PC-9 (cell line): ENCODE measurements around the gene KMT5C. TPM values are rescaled to one million over a fixed set of nuclear protein-coding genes. Genes with fewer than 3 reads are reported as not detected.

Experiments used
- BruUV-seq: library from RNA; stranded (reverse); fragments of 400-500 nt; replicated peaks from 2 replicates; lab custom pipeline; 2021; lab: Mats Ljungman, UMichigan
- CTCF ChIA-PET: fragments of 300-600 bp; sonication (Branson Sonifier 250); formaldehyde crosslinking; loops from one replicate; lab custom pipeline; 2022; ENCODE audit warnings: antibody characterized with exemption; lab: Charles Lee
- POLR2A ChIA-PET: fragments of 300-600 bp; sonication (Branson Sonifier 250); formaldehyde crosslinking; loops from one replicate; lab custom pipeline; 2022; ENCODE audit warnings: antibody characterized with exemption; ENCODE audit not compliant: unreplicated experiment; lab: Charles Lee
- DNase-seq, 2 experiments: peaks; one replicate each; pipeline versions ENCODE4 v3.0.0 to v3.0.0-alpha.2; 2015 to 2022; ENCODE audit warnings: mixed read lengths in 1 of 2
- H2AFZ ChIP-seq: fragments of 200-600 bp; sonication (generic); 2 replicates; pipeline ENCODE4 v1.8.1; 2017; ENCODE audit warnings: antibody characterized with exemption
- H3F3A ChIP-seq: fragments of 200-600 bp; sonication (generic); 2 replicates; pipeline ENCODE4 v1.8.1; 2017; ENCODE audit warnings: antibody characterized with exemption, mild to moderate bottlenecking, low read depth; ENCODE audit not compliant: insufficient read depth
- H3K27ac ChIP-seq: fragments of 200-600 bp; sonication (generic); 2 replicates; pipeline ENCODE4 v1.6.1; 2016; ENCODE audit warnings: mixed run types
- H3K27me3 ChIP-seq: fragments of 200-600 bp; sonication (generic); 2 replicates; pipeline ENCODE4 v1.6.1; 2016; ENCODE audit warnings: low read depth, mixed run types; ENCODE audit not compliant: insufficient read depth
- H3K36me3 ChIP-seq: fragments of 200-600 bp; sonication (generic); 2 replicates; pipeline ENCODE4 v1.6.1; 2016; ENCODE audit warnings: low read depth, mixed run types
- H3K4me1 ChIP-seq: fragments of 200-600 bp; sonication (generic); replicated peaks from 2 replicates; pipeline ENCODE4 v1.6.1; 2016; ENCODE audit warnings: mixed run types; ENCODE audit not compliant: insufficient read depth
- H3K4me2 ChIP-seq: fragments of 200-600 bp; sonication (generic); 2 replicates; pipeline ENCODE4 v1.6.1; 2017; ENCODE audit warnings: mixed run types
- H3K4me3 ChIP-seq: fragments of 200-600 bp; sonication (generic); 2 replicates; pipeline ENCODE4 v1.6.1; 2016; ENCODE audit warnings: mixed run types
- H3K79me2 ChIP-seq: fragments of 200-600 bp; sonication (generic); 2 replicates; pipeline ENCODE4 v1.6.1; 2017; ENCODE audit warnings: low read depth, mixed run types
- H3K9me2 ChIP-seq: fragments of 200-600 bp; sonication (generic); 2 replicates; pipeline ENCODE4 v1.8.1; 2017; ENCODE audit warnings: mild to moderate bottlenecking; ENCODE audit not compliant: insufficient read depth
- H3K9me3 ChIP-seq: fragments of 200-600 bp; sonication (generic); 2 replicates; pipeline ENCODE4 v1.8.1; 2016; ENCODE audit warnings: low read depth; ENCODE audit not compliant: insufficient read depth
- H4K20me1 ChIP-seq: fragments of 200-600 bp; sonication (generic); 2 replicates; pipeline ENCODE4 v1.8.1; 2017; ENCODE audit not compliant: insufficient read depth
- CTCF ChIP-seq: fragments of 200-600 bp; sonication (generic); conservative IDR thresholded peaks from 2 replicates; pipeline ENCODE4 v1.6.1; 2017; ENCODE audit warnings: mixed run types, antibody characterized with exemption, mild to moderate bottlenecking, moderate library complexity
- EZH2 ChIP-seq: fragments of 200-600 bp; sonication (generic); IDR thresholded peaks from 2 replicates; pipeline ENCODE4 v1.8.0; 2017; ENCODE audit warnings: antibody characterized with exemption, low read depth
- intact Hi-C: fragments of 100-400 bp; cut with micrococcal nuclease; formaldehyde crosslinking; loops from one replicate; pipeline ENCODE4 v1.10.0; 2022; ENCODE audit not compliant: unreplicated experiment
- total RNA-seq: library from RNA; stranded (reverse); gene quantifications from 2 replicates; pipeline ENCODE4 v1.2.3, GENCODE V29; 2021

KMT5C gene
- total RNA-seq, 1 experiment from 2014 or later, result 71.6 TPM

GRCh38 chr19:55300886-55301458 lies 38.7 kb upstream of the KMT5C start:
- Histone ChIP-seq H3K4me1 (0 out of 2 replicates have a peak, but pooled peaks cover 4% of the 10 kb centered on the region), H3K4me2 (peak overlapping the region; percentile 89), H3K27me3 (no peaks in the 10 kb centered on the region), H3K79me2 (no peaks in the 10 kb centered on the region), H3K4me3 (peak overlapping the region; percentile 55; the same call in 1 of the 2 replicates), H3K9me3 (no peaks in the 10 kb centered on the region), H3K9me2 (no peaks in the 10 kb centered on the region), H3K36me3 (no peaks in the 10 kb centered on the region), H4K20me1 (no peaks in the 10 kb centered on the region), H3F3A (peaks cover 10% of the 10 kb centered on the region; the same call in 1 of the 2 replicates), H2AFZ (no peak overlapping the region), H3K27ac (no peak overlapping the region)
- no TSS peak for BruUV-seq
- TF ChIP-seq CTCF (no peak), EZH2 (no peak)
- CTCF ChIA-PET, result interaction anchor here (0.5 to 1.4 kb wide), 15 partner anchors 9 to 203 kb away, joined by 3 to 12 read pairs (median 4); partner anchors contain the start of genes HSPBP1, KMT5C and TMEM238
- POLR2A ChIA-PET, result interaction anchor here (0.6 to 1.0 kb wide), 2 partner anchors 43 to 83 kb away, joined by 3 to 5 read pairs; partner anchors contain the start of gene TMEM238
- DNase-seq, result no peak
- intact Hi-C loops, result loop anchor here (1.0 kb wide), 2 partner anchors 38 to 84 kb away; partner anchors contain the start of genes KMT5C and RPL28

DNA sequence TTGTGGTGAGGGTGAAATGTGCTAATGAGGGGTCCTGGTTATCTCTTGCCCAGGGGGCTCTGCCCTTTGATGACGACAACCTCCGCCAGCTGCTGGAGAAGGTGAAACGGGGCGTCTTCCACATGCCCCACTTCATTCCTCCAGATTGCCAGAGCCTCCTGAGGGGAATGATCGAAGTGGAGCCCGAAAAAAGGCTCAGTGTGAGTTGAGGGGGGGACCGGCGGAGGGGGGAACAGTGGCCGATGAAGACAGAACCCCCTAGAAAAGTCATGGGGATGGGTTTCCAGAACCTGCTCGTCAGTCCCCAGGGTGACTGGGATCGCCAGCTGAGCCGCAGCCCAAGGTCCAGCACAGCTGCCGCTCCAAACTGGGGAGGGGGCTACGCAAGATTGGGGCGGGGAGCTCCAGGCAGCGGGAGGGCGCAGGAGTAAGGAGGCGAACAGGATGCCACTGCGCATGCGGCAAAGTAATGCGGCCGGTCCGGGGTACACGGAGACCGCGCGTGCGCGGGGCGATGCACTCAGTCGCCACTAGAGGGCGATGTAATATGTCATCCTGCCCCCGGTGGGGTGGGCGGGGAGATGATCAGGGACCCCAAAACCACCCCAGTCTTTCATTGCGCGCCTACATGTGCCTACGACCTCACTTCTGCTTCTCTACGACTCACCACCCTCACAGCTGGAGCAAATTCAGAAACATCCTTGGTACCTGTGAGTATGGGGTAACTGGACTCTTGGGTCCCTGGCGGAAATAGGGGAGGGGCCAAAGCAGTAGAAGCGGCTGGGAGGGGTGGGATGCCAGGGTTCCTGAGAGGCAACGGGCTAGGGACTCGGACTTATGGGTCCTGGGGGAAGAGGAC lies 38.0 kb upstream of the KMT5C start:
- Histone ChIP-seq H4K20me1 (no peaks in the 10 kb centered on the region), H3K4me3 (peak overlapping the region; percentile 55), H3K36me3 (no peaks in the 10 kb centered on the region), H3K27ac (no peak overlapping the region), H2AFZ (peak overlapping the region; percentile 87), H3K79me2 (no peaks in the 10 kb centered on the region), H3K4me2 (peak overlapping the region; percentile 89), H3K9me2 (no peaks in the 10 kb centered on the region), H3K4me1 (0 out of 2 replicates have a peak, but pooled peaks cover 4% of the 10 kb centered on the region), H3K27me3 (no peaks in the 10 kb centered on the region), H3K9me3 (no peaks in the 10 kb centered on the region), H3F3A (peaks cover 10% of the 10 kb centered on the region; the same call in 1 of the 2 replicates)
- TF ChIP-seq CTCF (peak; percentile 100), EZH2 (no peak)
- DNase-seq, result peak; percentile 49 to 94
- ChIA-PET POLR2A (interaction anchor here (0.5 to 1.0 kb wide), 4 partner anchors 15 to 107 kb away, joined by 3 to 5 read pairs (median 4); partner anchors contain the start of gene TMEM238), CTCF (interaction anchor here (0.5 to 1.4 kb wide), 18 partner anchors 9 to 202 kb away, joined by 3 to 16 read pairs (median 4); partner anchors contain the start of genes HSPBP1, KMT5C and TMEM238)
- no TSS peak for BruUV-seq
- intact Hi-C loops, result loop anchor here (1.0 kb wide), 2 partner anchors 38 to 84 kb away; partner anchors contain the start of genes KMT5C and RPL28

DNA sequence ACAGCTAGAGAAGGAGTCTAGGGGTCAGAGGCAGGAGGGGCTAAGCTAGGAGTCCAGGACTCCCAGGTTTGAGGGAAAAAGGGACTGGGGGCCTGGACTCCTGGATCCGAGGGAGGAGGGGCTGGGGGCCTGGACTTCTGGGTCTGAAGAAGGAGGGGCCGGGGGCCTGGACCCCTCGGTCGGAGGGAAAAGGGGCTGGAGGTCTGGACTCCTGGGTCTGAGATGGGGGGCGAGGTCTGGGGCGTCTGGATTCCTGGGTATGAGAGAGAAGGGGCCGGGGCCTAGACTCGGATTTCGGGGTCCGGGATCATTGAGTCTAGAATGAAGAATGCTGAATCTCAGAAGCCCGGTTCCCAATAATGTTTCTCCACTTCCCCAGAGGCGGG lies 37.4 kb upstream of the KMT5C start:
- peaks cover 10% of the 10 kb centered on the region; the same call in 1 of the 2 replicates for H3F3A ChIP-seq
- intact Hi-C loops, result no loop called here
- no peaks in the 10 kb centered on the region for H3K9me3 ChIP-seq
- BruUV-seq, result no TSS peak
- H3K36me3 ChIP-seq, result no peaks in the 10 kb centered on the region
- CTCF ChIA-PET, result interaction anchor here (0.5 to 1.4 kb wide), 11 partner anchors 22 to 134 kb away, joined by 3 to 16 read pairs (median 8); partner anchors contain the start of genes HSPBP1, KMT5C and TMEM238
- H3K27ac ChIP-seq, result no peak overlapping the region
- POLR2A ChIA-PET, result interaction anchor here (0.8 to 1.0 kb wide), 2 partner anchors 15 to 82 kb away, joined by 4 to 5 read pairs; partner anchors contain the start of gene TMEM238
- no peaks in the 10 kb centered on the region for H3K9me2 ChIP-seq
- H3K4me2 ChIP-seq, result peak overlapping the region; percentile 89
- H3K27me3 ChIP-seq, result no peaks in the 10 kb centered on the region
- no peak for TF ChIP-seq EZH2
- TF ChIP-seq CTCF, result no peak
- no peak for DNase-seq
- no peaks in the 10 kb centered on the region for H3K79me2 ChIP-seq
- 0 out of 2 replicates have a peak, but pooled peaks cover 4% of the 10 kb centered on the region for H3K4me1 ChIP-seq
- H4K20me1 ChIP-seq, result no peaks in the 10 kb centered on the region
- peak overlapping the region; percentile 55; the same call in 1 of the 2 replicates for H3K4me3 ChIP-seq
- peak overlapping the region; percentile 87 for H2AFZ ChIP-seq
